Activated gamma-delta T cell (primary cell): ENCODE data around the gene C12orf75.
"Not testable (repeated sequence)": the region's sequence is repeated elsewhere in the genome, so short reads cannot be mapped to it uniquely, and the experiment has no call there.

Experiments
- DNase-seq: peaks from one replicate; lab custom pipeline; 2025; lab: John Stamatoyannopoulos, UW

The C12orf75 gene

DNA sequence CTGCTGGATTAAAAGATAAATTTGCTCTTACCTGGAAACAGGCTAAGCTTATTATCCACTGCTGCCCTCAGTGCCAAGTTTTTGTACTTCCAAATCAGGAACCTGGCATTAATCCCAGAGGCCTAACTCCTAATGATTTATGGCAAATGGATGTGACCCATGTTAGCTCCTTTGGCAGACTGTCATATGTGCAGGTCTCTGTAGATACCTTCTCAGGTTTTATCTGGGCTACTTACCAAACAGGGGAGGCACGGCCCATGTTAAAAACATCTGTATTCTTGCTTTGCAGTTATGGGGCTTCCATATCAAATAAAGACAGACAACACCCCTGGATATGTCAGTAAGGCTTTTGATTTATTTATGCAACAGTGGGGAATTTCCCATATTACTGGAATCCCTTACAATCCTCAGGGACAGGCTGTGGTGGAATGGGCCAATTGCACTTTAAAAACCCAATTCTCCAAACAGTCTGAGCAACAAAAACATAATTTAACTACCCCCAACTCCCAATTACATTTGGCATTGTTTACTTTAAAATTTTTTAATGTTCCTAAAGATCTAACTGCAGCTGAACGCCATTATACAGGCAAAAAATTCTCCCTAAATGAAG lies 19.9 kb upstream of the C12orf75 start:
- DNase-seq = not testable (repeated sequence)

- not testable (repeated sequence) for DNase-seq
These were observed 18.6 kb upstream of the C12orf75 start for GRCh38 chr12:105311936-105312335.

GRCh38 chr12:105313755-105314154 lies 16.7 kb upstream of the C12orf75 start:
- DNase-seq = not testable (repeated sequence)

- no peak for DNase-seq
These were observed 15.4 kb upstream of the C12orf75 start for GRCh38 chr12:105315130-105315529.

- no peak for DNase-seq
These were observed 14.8 kb upstream of the C12orf75 start for GRCh38 chr12:105315726-105316125.

GRCh38 chr12:105316931-105317852 lies 13.3 kb upstream of the C12orf75 start:
- no peak for DNase-seq

- no peak for DNase-seq
These were observed 12.4 kb upstream of the C12orf75 start for GRCh38 chr12:105317942-105318621.

- DNase-seq = no peak
These were observed 11.6 kb upstream of the C12orf75 start for GRCh38 chr12:105318651-105319483.

DNA sequence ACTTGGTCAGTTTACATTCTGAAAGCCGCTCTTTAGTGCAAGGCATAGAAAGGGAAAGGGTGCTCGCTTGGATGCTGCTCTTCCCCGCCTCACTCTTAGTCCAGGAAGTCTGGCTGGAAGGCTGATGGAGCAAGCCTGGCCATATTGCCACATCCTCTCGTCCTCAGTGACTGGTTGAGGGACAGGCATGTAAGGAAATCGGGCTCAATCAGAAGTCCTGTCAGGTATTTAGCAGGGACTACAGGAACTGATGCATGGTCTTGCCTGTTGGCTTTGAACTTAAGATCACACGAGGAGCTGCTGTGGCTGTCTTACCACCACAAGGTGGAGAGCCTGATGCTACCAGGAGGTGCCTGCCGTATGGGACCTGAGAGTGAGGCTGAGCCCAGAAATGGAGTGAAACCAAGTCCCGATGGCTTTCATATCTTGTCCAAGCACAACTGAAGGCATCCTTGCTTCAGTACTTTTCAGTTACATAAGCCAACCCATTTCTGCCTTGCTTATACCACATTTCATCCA lies 10.7 kb upstream of the C12orf75 start:
- no peak for DNase-seq

- no peak for DNase-seq
These were observed 9.4 kb upstream of the C12orf75 start for GRCh38 chr12:105321125-105321524.

GRCh38 chr12:105322070-105322469 lies 8.4 kb upstream of the C12orf75 start:
- no peak for DNase-seq

DNA sequence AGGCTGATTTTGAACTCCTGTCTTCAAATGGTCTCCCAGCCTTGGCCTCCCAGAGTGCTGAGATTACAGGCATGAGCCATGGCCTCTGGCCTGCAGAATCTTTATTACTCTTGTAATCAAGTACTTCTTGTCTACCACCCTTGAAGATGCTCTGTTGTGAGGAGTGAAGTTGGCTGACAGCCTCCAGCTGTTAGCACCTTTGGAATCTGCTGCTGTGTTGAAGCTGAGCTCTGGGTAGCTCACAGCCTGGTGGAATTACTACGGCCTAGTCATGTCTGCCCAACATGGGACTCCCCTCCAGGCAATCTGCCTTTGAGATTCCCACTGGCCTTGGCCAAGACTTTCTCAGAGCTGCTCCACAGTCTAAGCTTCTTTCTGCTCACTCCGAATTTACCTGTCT lies 5.8 kb upstream of the C12orf75 start:
- DNase-seq = no peak

DNA sequence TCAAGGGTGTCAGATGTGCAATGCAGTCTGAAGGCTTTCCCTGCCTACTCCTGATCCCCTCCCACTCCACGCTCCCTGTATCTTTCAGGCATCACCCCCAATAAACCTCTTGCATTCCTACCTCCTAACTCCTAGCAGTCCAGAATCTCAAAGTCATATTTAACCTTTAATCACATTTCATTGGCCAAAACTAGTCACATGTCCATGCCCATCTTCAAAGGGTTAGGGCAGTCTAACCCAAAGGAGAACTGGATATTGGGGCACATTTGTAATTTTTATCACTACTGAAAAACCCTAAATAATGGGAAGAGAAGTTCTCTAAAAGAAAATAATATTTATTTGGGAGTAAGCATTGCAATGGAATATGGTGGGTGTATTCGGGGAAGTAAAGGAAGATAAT lies 5.4 kb upstream of the C12orf75 start:
- DNase-seq = no peak

DNA sequence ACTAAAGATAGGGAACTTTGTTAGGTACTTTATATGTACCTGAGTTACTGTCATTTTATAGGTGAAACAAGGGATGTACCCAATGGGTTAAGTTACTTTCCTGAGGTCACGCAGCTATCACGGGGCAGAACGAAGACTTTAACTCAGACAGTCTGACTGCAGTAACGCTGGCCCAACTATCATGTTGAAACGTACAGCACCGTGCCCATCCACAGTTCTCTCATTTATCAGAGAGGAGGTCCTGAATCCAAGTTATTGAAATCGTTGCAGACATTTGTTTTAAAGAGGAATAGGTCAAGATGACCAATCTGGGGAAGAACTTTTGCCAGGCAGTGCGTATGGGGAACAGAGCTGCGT lies 587 bp upstream of the C12orf75 start:
- no peak for DNase-seq

DNA sequence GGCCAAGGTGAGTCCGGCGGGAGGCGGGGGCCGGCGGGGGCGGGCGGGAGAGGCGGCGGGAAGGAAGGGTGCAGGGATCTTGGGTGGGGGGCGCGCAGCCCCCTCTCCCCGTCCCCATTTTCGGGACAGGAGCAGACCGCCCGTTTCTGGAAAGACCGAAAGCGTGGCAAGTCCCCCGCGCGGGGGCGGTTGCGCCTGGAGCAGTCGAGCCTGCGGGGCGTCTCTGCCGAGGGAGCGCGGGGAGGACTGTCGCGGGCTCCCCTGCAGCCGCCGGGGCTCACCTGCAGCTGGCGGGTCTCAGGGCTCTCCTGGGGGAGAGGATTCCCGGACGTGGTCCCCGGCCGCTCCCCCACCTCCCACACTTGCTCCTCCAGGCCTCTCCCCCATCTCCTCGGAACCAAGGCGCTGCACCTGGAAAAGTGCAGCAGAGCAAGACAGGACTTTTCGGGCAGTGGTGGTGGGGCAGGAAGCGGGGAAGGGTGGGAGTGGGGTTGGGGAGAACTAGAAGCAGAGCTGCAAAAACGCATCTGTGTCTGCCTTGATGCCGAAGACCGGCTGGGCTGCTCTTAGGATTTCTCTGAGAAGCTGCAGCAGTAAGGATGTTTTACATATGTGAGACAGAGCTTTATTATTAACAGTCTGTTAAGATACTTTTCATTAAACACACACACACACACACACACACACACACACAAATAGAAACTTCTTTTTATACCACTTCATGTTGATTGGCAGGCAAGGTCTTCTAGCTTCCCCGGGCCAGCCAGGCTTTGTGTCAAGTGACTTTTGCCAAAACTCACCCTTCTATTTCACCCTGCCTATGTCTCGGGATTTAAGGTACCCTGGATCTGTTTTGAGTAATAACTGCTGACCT lies 677 bp downstream of the C12orf75 start:
- DNase-seq = peak; percentile 57

DNA sequence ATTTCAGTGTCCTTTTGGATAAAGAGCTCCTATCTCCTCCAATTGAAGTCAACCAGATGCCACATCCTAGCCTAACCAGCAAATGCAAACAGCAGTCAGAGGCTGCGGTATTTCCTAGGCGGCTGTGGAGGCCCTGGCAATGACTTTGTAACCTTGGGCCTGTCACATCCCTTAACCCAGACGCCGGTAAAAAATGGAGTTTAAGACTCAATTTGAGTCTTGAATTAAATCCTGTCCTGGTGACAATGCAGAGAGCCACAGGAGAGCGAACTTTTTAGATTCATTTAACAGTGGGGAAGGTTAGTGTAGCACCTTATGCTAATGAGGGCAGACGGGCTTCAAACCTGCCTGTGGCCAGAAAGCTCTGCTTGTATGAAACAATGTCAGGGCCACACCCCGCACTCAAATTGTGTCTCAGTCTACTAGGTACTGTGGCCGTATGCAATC lies 1.3 kb downstream of the C12orf75 start:
- DNase-seq = no peak

GRCh38 chr12:105332286-105332685 lies 1.8 kb downstream of the C12orf75 start:
- DNase-seq = not testable (repeated sequence)

GRCh38 chr12:105332925-105333324 lies 2.4 kb downstream of the C12orf75 start:
- no peak for DNase-seq

DNA sequence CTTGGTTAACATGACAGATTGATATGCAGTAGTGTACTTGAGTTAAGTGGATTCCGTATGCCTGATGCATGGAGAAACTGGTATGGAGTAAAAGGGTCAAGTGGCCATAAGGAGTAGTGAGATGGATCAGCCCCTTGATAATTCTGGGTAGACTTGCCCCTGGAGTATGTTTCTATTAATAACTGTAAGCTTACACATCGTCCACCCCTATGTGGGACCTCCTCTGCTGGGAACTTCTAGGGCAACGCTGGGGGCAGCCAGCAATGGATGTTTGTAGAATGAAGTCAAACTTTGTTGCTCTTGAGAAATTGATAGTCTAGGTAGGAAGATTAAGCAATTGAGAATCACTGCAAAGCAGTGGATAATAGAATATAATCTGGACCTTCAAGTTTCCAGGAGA lies 3.5 kb downstream of the C12orf75 start:
- DNase-seq = no peak

GRCh38 chr12:105334582-105334981 lies 4.1 kb downstream of the C12orf75 start:
- no peak for DNase-seq

GRCh38 chr12:105335856-105336255 lies 5.4 kb downstream of the C12orf75 start:
- no peak for DNase-seq
